ENCODE results near the gene C11orf97. TPM values are rescaled to one million over a fixed set of nuclear protein-coding genes. Genes with fewer than 3 reads are reported as not detected.
"Not testable (repeated sequence)": the region's sequence is repeated elsewhere in the genome, so short reads cannot be mapped to it uniquely, and the experiment has no call there.

Gene C11orf97
- total and polyA plus RNA-seq, 7 donors: not detected

DNA sequence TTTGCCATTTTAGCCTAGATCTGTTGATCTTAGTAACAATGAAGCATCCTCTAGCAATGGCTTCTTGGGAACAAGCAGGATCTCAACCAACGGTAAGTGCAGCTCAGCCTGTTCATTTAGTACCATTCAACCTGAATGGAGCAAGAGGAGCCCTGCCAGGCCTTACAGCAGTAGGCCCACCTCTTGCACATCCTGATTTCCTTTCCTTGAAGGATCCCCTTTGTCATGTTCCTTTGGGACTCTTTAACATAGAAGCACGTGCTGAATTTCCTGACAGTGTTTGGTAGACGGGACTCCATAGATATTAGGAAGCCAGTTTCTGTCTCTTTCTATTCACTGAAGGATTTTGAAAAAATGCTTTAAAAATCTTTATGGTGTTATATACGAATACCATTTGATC, 56.5 kb downstream of the C11orf97 start:
- H3K4me1 ChIP-seq: peaks cover 0 to 3% (median 1%) of the 10 kb centered on the region in 4 donors
- no peak for DNase-seq
- H3K36me3 ChIP-seq: no peaks in the 10 kb centered on the region
- H3K27me3 ChIP-seq: no peaks in the 10 kb centered on the region
- TF ChIP-seq POLR2AphosphoS5 (IDR thresholded peaks at IDR 0.05): no peak
- no peak for TF ChIP-seq EP300 (IDR thresholded peaks at IDR 0.05)
- no peak for TF ChIP-seq POLR2A (IDR thresholded peaks at IDR 0.05)
- TF ChIP-seq CTCF (IDR thresholded peaks at IDR 0.05): no peak
- no peak overlapping the region for H3K4me3 ChIP-seq
- no peak overlapping the region for H3K27ac ChIP-seq
- 95% methylated on average over 4 of the region's 4 CpGs for WGBS, 2 donors
- no peaks in the 10 kb centered on the region for H3K9me3 ChIP-seq
- intact Hi-C loops (cut with DNase I): no loop called here

DNA sequence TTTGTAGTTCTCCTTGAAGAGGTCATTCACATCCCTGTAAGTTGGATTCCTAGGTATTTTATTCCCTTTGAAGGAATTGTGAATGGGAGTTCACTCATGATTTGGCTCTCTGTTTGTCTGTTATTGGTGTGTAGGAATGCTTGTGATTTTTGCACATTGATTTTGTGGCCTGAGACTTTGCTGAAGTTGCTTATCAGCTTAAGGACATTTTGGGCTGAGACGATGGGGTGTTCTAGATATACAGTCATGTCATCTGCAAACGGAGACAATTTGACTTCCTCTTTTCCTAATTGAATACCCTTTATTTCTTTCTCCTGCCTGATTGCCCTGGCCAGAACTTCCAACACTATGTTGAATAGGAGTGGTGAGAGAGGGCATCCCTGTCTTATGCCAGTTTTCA, 60.7 kb downstream of the C11orf97 start:
- intact Hi-C loops (cut with DNase I); H3K4me3 ChIP-seq; DNase-seq; H3K4me1 ChIP-seq; H3K9me3 ChIP-seq; H3K27ac ChIP-seq; H3K36me3 ChIP-seq; H3K27me3 ChIP-seq: not testable (repeated sequence)
- WGBS, 2 donors: 63 to 89% methylated on average over 2 of the region's 2 CpGs

GRCh38 chr11:94574193-94574961, 62.1 kb downstream of the C11orf97 start:
- no peaks in the 10 kb centered on the region for H3K27me3 ChIP-seq
- no peaks in the 10 kb centered on the region for H3K36me3 ChIP-seq
- no peak overlapping the region for H3K4me3 ChIP-seq
- peak overlapping the region in 3 of 4 donors; percentile 42 to 55 (median 47) for H3K27ac ChIP-seq
- no peak for TF ChIP-seq EP300 (IDR thresholded peaks at IDR 0.05)
- no peak for TF ChIP-seq CTCF (IDR thresholded peaks at IDR 0.05)
- no peak for TF ChIP-seq POLR2AphosphoS5 (IDR thresholded peaks at IDR 0.05)
- TF ChIP-seq POLR2A (IDR thresholded peaks at IDR 0.05): no peak
- DNase-seq: no peak
- WGBS, 2 donors: 86% methylated on average over 13 of the region's 13 CpGs
- no peaks in the 10 kb centered on the region for H3K9me3 ChIP-seq
- no peaks in the 10 kb centered on the region for H3K4me1 ChIP-seq
- intact Hi-C loops (cut with DNase I): no loop called here

DNA sequence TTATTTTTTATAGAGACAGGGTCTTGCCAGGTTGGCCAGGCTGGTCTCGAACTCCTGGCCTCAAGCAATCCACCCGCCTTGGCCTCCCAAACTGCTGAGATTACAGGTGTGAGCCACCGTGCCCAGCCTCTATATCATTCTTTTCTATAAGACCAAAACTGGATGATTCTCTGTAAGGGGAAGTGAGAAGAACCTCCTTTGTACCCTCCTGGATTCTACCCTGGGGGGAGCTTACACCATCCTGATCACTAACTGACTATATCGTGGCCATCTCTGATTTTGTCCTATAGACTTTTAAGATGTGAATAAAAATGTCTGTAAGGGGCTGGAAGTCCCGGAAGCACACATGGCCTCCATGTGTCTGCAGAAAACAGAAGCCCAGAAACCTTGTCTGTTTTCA, 64.0 kb downstream of the C11orf97 start:
- Histone ChIP-seq H3K27ac (no peak overlapping the region), H3K9me3 (no peaks in the 10 kb centered on the region), H3K36me3 (no peaks in the 10 kb centered on the region), H3K4me1 (no peaks in the 10 kb centered on the region), H3K27me3 (no peaks in the 10 kb centered on the region), H3K4me3 (no peak overlapping the region)
- TF ChIP-seq EP300 (IDR thresholded peaks at IDR 0.05) (no peak), POLR2AphosphoS5 (IDR thresholded peaks at IDR 0.05) (no peak), CTCF (IDR thresholded peaks at IDR 0.05) (no peak), POLR2A (IDR thresholded peaks at IDR 0.05) (no peak)
- intact Hi-C loops (cut with DNase I): no loop called here
- DNase-seq: no peak
- WGBS, 2 donors: 86 to 90% methylated on average over 5 of the region's 5 CpGs

DNA sequence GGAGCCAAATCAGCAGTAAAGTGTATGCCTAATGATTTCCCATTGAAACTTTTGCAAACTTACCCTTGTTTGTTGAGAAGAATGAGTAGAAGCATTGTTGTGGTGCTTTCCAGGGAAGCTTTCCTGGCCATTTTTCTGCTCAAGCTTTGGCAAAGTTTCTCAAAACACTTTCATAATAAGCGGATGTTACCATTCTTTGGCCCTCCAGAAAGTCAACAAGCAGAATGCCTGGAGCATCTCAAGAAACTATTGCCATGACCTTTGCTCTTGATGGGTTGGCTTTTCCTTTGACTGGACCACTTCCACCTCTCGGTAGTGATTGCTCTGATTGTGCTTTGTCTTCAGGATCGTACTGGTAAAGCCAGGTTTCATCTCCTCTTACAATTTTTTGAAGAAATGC, 65.6 kb downstream of the C11orf97 start:
- TF ChIP-seq EP300 (IDR thresholded peaks at IDR 0.05) (no peak), POLR2A (IDR thresholded peaks at IDR 0.05) (no peak), POLR2AphosphoS5 (IDR thresholded peaks at IDR 0.05) (no peak), CTCF (IDR thresholded peaks at IDR 0.05) (no peak)
- intact Hi-C loops (cut with DNase I): no loop called here
- no peaks in the 10 kb centered on the region for H3K27me3 ChIP-seq
- no peaks in the 10 kb centered on the region for H3K9me3 ChIP-seq
- no peak for DNase-seq
- H3K27ac ChIP-seq: no peak overlapping the region
- 86 to 88% methylated on average over 3 of the region's 3 CpGs for WGBS, 2 donors
- no peaks in the 10 kb centered on the region for H3K36me3 ChIP-seq
- H3K4me3 ChIP-seq: no peak overlapping the region
- no peaks in the 10 kb centered on the region for H3K4me1 ChIP-seq

Small RNAs within 50 kb of the gene (small RNA-seq; reads per million reads assigned to genes)
- gene MIR548L: 0 to 0.22 (median 0.06) reads per million in 3 donors

Other genes starting within 250 kb of the C11orf97 start
- not detected for gene IZUMO1R, start 207.9 kb upstream of the C11orf97 start, total RNA-seq
- not detected for gene IZUMO1R, start 207.9 kb upstream of the C11orf97 start, polyA plus RNA-seq
- gene GPR83, start 111.0 kb upstream of the C11orf97 start, total RNA-seq: under 1 TPM; 0.36 to 0.55 (median 0.45) TPM
- gene GPR83, start 111.0 kb upstream of the C11orf97 start, polyA plus RNA-seq: under 1 TPM in 1 of 3 donors, not detected in 2; 0.10 TPM
- 10 to 100 TPM; 12.5 to 26.6 (median 16.3) TPM for gene MRE11, start 18.6 kb upstream of the C11orf97 start, total RNA-seq
- gene MRE11, start 18.6 kb upstream of the C11orf97 start, polyA plus RNA-seq: 1 to 10 TPM; 2.4 to 6.7 (median 2.8) TPM
- gene ANKRD49, start 18.5 kb upstream of the C11orf97 start, total RNA-seq: 10 to 100 TPM; 19.3 to 27.7 (median 23.4) TPM
- 10 to 100 TPM; 14.6 to 15.3 (median 15.0) TPM for gene ANKRD49, start 18.5 kb upstream of the C11orf97 start, polyA plus RNA-seq
- 1 to 10 TPM; 5.6 to 8.4 (median 7.4) TPM for gene FUT4, start 31.5 kb downstream of the C11orf97 start, total RNA-seq
- gene FUT4, start 31.5 kb downstream of the C11orf97 start, polyA plus RNA-seq: 1 to 10 TPM; 3.5 to 9.1 (median 4.8) TPM
- gene PIWIL4, start 54.9 kb downstream of the C11orf97 start, total RNA-seq: 1 to 10 TPM; 3.5 to 8.1 (median 4.6) TPM
- gene PIWIL4, start 54.9 kb downstream of the C11orf97 start, polyA plus RNA-seq: 1 to 10 TPM; 3.5 to 5.4 (median 3.9) TPM